Trophoblast cell (in vitro differentiated cells and primary cell): Measurements from ENCODE around the gene BHLHE41.
A peak's percentile ranks its signal among the peaks of the same experiment; 100 is the strongest.

Source experiments
- DNase-seq, 2 donors: peaks; one replicate each; pipeline ENCODE4 v3.0.0-alpha.2; 2016
- H2AFZ ChIP-seq: 2 replicates; pipeline ENCODE4 v1.6.1; 2013; ENCODE audit warnings: low read length, moderate library complexity, mild to moderate bottlenecking; ENCODE audit not compliant: insufficient read depth, poor library complexity
- H2AK5ac ChIP-seq: 2 replicates; pipeline ENCODE4 v1.6.1; 2013; ENCODE audit warnings: mild to moderate bottlenecking, low read length
- H2BK120ac ChIP-seq: 2 replicates; pipeline ENCODE4 v1.6.1; 2013; ENCODE audit warnings: low read length, mild to moderate bottlenecking, moderate library complexity; ENCODE audit not compliant: insufficient read depth, poor library complexity
- H2BK12ac ChIP-seq: 2 replicates; pipeline ENCODE4 v1.6.1; 2013; ENCODE audit warnings: mild to moderate bottlenecking, low read length, moderate library complexity
- H2BK5ac ChIP-seq: 2 replicates; pipeline ENCODE4 v1.6.1; 2013; ENCODE audit warnings: low read length, low read depth, moderate library complexity, mild to moderate bottlenecking; ENCODE audit not compliant: poor library complexity
- H3K14ac ChIP-seq: 2 replicates; pipeline ENCODE4 v1.6.1; 2013; ENCODE audit warnings: mild to moderate bottlenecking, low read length
- H3K18ac ChIP-seq: 2 replicates; pipeline ENCODE4 v1.6.1; 2013; ENCODE audit warnings: mild to moderate bottlenecking, low read length
- H3K23ac ChIP-seq: 2 replicates; pipeline ENCODE4 v1.6.1; 2013; ENCODE audit warnings: low read length
- H3K27ac ChIP-seq: 2 replicates; pipeline ENCODE4 v1.5.1; 2013; ENCODE audit warnings: low read depth, mild to moderate bottlenecking, inconsistent platforms, low read length, moderate library complexity
- H3K27me3 ChIP-seq: 2 replicates; pipeline ENCODE4 v1.6.1; 2013; ENCODE audit warnings: inconsistent platforms, mild to moderate bottlenecking, low read length, moderate library complexity; ENCODE audit not compliant: insufficient read depth
- H3K36me3 ChIP-seq, 2 experiments: 1 replicate in 1 of 2; 2 replicates in 1 of 2; pipeline ENCODE4 v1.6.1; 2013; ENCODE audit warnings: low read length in 2 of 2, mild to moderate bottlenecking in 2 of 2, moderate library complexity in 1 of 2; ENCODE audit not compliant: insufficient read depth in 2 of 2, control insufficient read depth in 1 of 2
- H3K4ac ChIP-seq: 2 replicates; pipeline ENCODE4 v1.6.1; 2013; ENCODE audit warnings: low read depth, mild to moderate bottlenecking, low read length, moderate library complexity
- H3K4me1 ChIP-seq, 2 experiments: 1 replicate in 1 of 2; 2 replicates in 1 of 2; pipeline ENCODE4 v1.6.1; 2013; ENCODE audit warnings: low read length in 2 of 2, mild to moderate bottlenecking in 2 of 2, moderate library complexity in 1 of 2; ENCODE audit not compliant: insufficient read depth in 2 of 2, control insufficient read depth in 1 of 2
- H3K4me2 ChIP-seq: 2 replicates; pipeline ENCODE4 v1.6.1; 2013; ENCODE audit warnings: inconsistent platforms, mild to moderate bottlenecking, low read length, moderate library complexity
- H3K4me3 ChIP-seq: 2 replicates; pipeline ENCODE4 v1.5.1; 2013; ENCODE audit warnings: mild to moderate bottlenecking, low read depth, low read length, inconsistent platforms
- H3K79me1 ChIP-seq: one replicate; pipeline ENCODE4 v1.6.1; 2013; ENCODE audit warnings: low read length
- H3K79me2 ChIP-seq: 2 replicates; pipeline ENCODE4 v1.6.1; 2013; ENCODE audit warnings: low read length, mild to moderate bottlenecking; ENCODE audit not compliant: control insufficient read depth, insufficient read depth, poor library complexity
- H3K9ac ChIP-seq: 2 replicates; pipeline ENCODE4 v1.6.1; 2013; ENCODE audit warnings: mild to moderate bottlenecking, low read length
- H3K9me3 ChIP-seq: 2 replicates; pipeline ENCODE4 v1.6.1; 2013; ENCODE audit warnings: low read depth, mild to moderate bottlenecking, control low read depth, inconsistent platforms, low read length; ENCODE audit not compliant: insufficient read depth
- H4K12ac ChIP-seq: 2 replicates; pipeline ENCODE4 v1.6.1; 2013; ENCODE audit warnings: low read depth, mild to moderate bottlenecking, low read length, moderate library complexity
- H4K8ac ChIP-seq: 2 replicates; pipeline ENCODE4 v1.6.1; 2013; ENCODE audit warnings: low read depth, mild to moderate bottlenecking, low read length, moderate library complexity
- H4K91ac ChIP-seq: one replicate; pipeline ENCODE4 v1.6.1; 2013; ENCODE audit warnings: low read depth, mild to moderate bottlenecking, low read length, moderate library complexity
- WGBS: extraction: QIAGEN DNeasy Blood & Tissue Kit; methylation state at CpG from one replicate; pipeline ENCODE4 v1.1.7; 2013; ENCODE audit warnings: missing lambda C conversion rate; ENCODE audit not compliant: insufficient read length, insufficient coverage; ENCODE audit errors: extremely low coverage; 5-methylcytosine and 5-hydroxymethylcytosine counted together

The BHLHE41 gene

GRCh38 chr12:26114720-26115401 lies 10.0 kb downstream of the BHLHE41 start:
- no peaks in the 10 kb centered on the region for H3K36me3 ChIP-seq
- peaks cover 6% of the 10 kb centered on the region for H3K79me1 ChIP-seq
- no peak overlapping the region for H3K14ac ChIP-seq
- no CpG with 5 or more reads among the region's 13 CpGs for WGBS
- no peak overlapping the region for H2BK120ac ChIP-seq
- no peak overlapping the region for H2BK12ac ChIP-seq
- H3K4me2 ChIP-seq = peak overlapping the region; percentile 94
- H3K9ac ChIP-seq = no peak overlapping the region
- H3K9me3 ChIP-seq = no peaks in the 10 kb centered on the region
- H3K4me3 ChIP-seq = no peak overlapping the region
- no peak overlapping the region for H4K91ac ChIP-seq
- no peak overlapping the region for H4K12ac ChIP-seq
- H2BK5ac ChIP-seq = no peak overlapping the region
- H3K4me1 ChIP-seq = peaks cover 2 to 4% of the 10 kb centered on the region in 2 experiments
- H2AFZ ChIP-seq = peak overlapping the region; percentile 11
- no peaks in the 10 kb centered on the region for H3K79me2 ChIP-seq
- no peaks in the 10 kb centered on the region for H3K27me3 ChIP-seq
- H3K18ac ChIP-seq = no peak overlapping the region
- H2AK5ac ChIP-seq = no peak overlapping the region
- DNase-seq = no peak
- H3K4ac ChIP-seq = no peak overlapping the region
- H3K23ac ChIP-seq = no peak overlapping the region
- no peak overlapping the region for H3K27ac ChIP-seq
- H4K8ac ChIP-seq = peak overlapping the region; percentile 34

DNA sequence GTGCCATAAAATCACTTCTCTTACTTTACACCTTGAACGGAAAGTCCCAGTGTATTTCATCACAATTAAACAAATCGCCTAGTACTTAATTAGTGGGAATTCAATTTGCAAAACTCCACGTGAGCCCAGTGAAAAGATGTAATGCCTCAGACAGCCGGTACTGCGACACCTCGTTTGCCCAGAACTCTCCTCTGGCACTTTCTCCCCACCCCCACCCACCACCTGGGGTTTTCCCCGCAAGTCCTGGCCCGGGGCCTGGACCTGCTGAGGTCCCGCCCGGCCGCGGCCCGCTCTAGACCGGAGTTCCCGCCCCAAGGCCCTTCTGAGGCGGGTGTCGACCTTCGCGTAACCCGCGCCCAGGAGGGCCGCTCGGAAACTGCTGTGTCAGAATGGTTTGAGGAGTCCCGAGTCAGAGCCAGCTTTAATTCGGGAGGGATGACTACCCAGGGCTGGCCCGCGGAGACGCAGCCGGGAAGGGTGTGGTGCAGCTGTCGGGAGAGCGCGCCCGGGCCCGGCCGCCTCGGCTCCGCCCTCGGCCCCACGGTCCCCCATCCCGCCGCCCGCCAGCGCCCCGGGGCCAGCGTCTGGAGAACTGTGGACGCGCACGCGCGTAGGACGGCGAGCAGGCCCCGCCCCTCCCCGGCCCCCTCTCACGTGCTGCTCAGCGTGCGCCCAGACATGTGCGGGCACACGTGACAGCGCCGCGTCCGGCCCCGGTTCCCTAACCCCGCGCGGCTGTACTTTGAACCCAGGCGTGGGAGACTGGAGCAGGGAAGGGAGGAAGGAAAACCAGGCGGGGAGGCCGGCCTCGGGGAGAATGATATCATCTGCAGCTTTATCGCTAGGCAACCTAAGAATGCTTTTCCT lies 10.8 kb downstream of the BHLHE41 start:
- Histone ChIP-seq H4K8ac (peak overlapping the region; percentile 89), H3K4me3 (peak overlapping the region; percentile 70), H2BK12ac (peak overlapping the region; percentile 79), H3K27me3 (no peaks in the 10 kb centered on the region), H4K91ac (peak overlapping the region; percentile 89), H3K14ac (peak overlapping the region; percentile 91), H2AK5ac (no peak overlapping the region), H3K9me3 (no peaks in the 10 kb centered on the region), H3K4ac (no peak overlapping the region), H3K4me1 (peaks cover 2 to 4% of the 10 kb centered on the region in 2 experiments), H2BK5ac (peak overlapping the region; percentile 71), H3K4me2 (peak overlapping the region; percentile 94), H3K9ac (peak overlapping the region; percentile 75), H2BK120ac (peak overlapping the region; percentile 49), H3K27ac (peak overlapping the region; percentile 68), H3K79me1 (peaks cover 6% of the 10 kb centered on the region), H3K18ac (peak overlapping the region; percentile 26), H4K12ac (peak overlapping the region; percentile 9), H3K23ac (no peak overlapping the region), H2AFZ (peak overlapping the region; percentile 46), H3K36me3 (no peaks in the 10 kb centered on the region), H3K79me2 (no peaks in the 10 kb centered on the region)
- DNase-seq = peak; percentile 92 to 95
- WGBS = no CpG with 5 or more reads among the region's 72 CpGs

- H3K79me2 ChIP-seq = no peaks in the 10 kb centered on the region
- no peak overlapping the region for H2AFZ ChIP-seq
- H3K9me3 ChIP-seq = no peaks in the 10 kb centered on the region
- H2AK5ac ChIP-seq = no peak overlapping the region
- no peak overlapping the region for H3K23ac ChIP-seq
- H2BK5ac ChIP-seq = no peak overlapping the region
- H3K27ac ChIP-seq = no peak overlapping the region
- no peak overlapping the region for H4K8ac ChIP-seq
- peaks cover 2 to 4% of the 10 kb centered on the region in 2 experiments for H3K4me1 ChIP-seq
- H4K91ac ChIP-seq = no peak overlapping the region
- no peak overlapping the region for H2BK12ac ChIP-seq
- no peak overlapping the region for H3K18ac ChIP-seq
- H3K4me2 ChIP-seq = peak overlapping the region; percentile 94
- no CpG with 5 or more reads among the region's 6 CpGs for WGBS
- H3K27me3 ChIP-seq = no peaks in the 10 kb centered on the region
- H3K14ac ChIP-seq = no peak overlapping the region
- no peak overlapping the region for H3K9ac ChIP-seq
- H2BK120ac ChIP-seq = no peak overlapping the region
- no peak overlapping the region for H3K4ac ChIP-seq
- H3K4me3 ChIP-seq = no peak overlapping the region
- H4K12ac ChIP-seq = no peak overlapping the region
- peaks cover 6% of the 10 kb centered on the region for H3K79me1 ChIP-seq
- DNase-seq = peak in 1 of 2 donors; percentile 40
- no peaks in the 10 kb centered on the region for H3K36me3 ChIP-seq
Measured at GRCh38 chr12:26113181-26113654, 11.6 kb downstream of the BHLHE41 start.

- no peaks in the 10 kb centered on the region for H3K9me3 ChIP-seq
- H2BK120ac ChIP-seq = no peak overlapping the region
- H3K14ac ChIP-seq = no peak overlapping the region
- H4K8ac ChIP-seq = no peak overlapping the region
- H4K91ac ChIP-seq = no peak overlapping the region
- no peaks in the 10 kb centered on the region for H3K36me3 ChIP-seq
- H3K4me2 ChIP-seq = peak overlapping the region; percentile 33
- no peaks in the 10 kb centered on the region for H3K27me3 ChIP-seq
- no peaks in the 10 kb centered on the region for H3K79me2 ChIP-seq
- no peak overlapping the region for H2BK12ac ChIP-seq
- H2AK5ac ChIP-seq = no peak overlapping the region
- H4K12ac ChIP-seq = no peak overlapping the region
- H3K23ac ChIP-seq = no peak overlapping the region
- H3K4ac ChIP-seq = no peak overlapping the region
- WGBS = no CpG with 5 or more reads among the region's 8 CpGs
- no peak overlapping the region for H3K4me3 ChIP-seq
- peaks cover 6% of the 10 kb centered on the region for H3K79me1 ChIP-seq
- no peak overlapping the region for H3K27ac ChIP-seq
- H2AFZ ChIP-seq = no peak overlapping the region
- peak; percentile 67 to 95 for DNase-seq
- peaks cover 2 to 4% of the 10 kb centered on the region in 2 experiments for H3K4me1 ChIP-seq
- no peak overlapping the region for H3K18ac ChIP-seq
- no peak overlapping the region for H3K9ac ChIP-seq
- no peak overlapping the region for H2BK5ac ChIP-seq
Measured at GRCh38 chr12:26112703-26113147, 12.1 kb downstream of the BHLHE41 start.
